Fibroblast of lung (primary cell): ENCODE measurements around the gene GLMN.

Experiments used
- EZH2 ChIP-seq: IDR thresholded peaks from 2 replicates; pipeline ENCODE4 v1.5.1; 2012; ENCODE audit warnings: low read length, control low read depth, mild to moderate bottlenecking; ENCODE audit errors: missing control alignments
- TF ChIP-seq, protein P1 (sequence below), 2 donors: IDR thresholded peaks in 1 of 2; conservative IDR thresholded peaks in 1 of 2; 1 replicate in 1 of 2; 2 replicates in 1 of 2; pipeline ENCODE4 v1.5.1; 2011 to 2012; ENCODE audit warnings: low read length in 2 of 2, control low read depth in 1 of 2, inconsistent platforms in 1 of 2, low read depth in 1 of 2, mild to moderate bottlenecking in 1 of 2

- TF ChIP-seq, protein P1, sequence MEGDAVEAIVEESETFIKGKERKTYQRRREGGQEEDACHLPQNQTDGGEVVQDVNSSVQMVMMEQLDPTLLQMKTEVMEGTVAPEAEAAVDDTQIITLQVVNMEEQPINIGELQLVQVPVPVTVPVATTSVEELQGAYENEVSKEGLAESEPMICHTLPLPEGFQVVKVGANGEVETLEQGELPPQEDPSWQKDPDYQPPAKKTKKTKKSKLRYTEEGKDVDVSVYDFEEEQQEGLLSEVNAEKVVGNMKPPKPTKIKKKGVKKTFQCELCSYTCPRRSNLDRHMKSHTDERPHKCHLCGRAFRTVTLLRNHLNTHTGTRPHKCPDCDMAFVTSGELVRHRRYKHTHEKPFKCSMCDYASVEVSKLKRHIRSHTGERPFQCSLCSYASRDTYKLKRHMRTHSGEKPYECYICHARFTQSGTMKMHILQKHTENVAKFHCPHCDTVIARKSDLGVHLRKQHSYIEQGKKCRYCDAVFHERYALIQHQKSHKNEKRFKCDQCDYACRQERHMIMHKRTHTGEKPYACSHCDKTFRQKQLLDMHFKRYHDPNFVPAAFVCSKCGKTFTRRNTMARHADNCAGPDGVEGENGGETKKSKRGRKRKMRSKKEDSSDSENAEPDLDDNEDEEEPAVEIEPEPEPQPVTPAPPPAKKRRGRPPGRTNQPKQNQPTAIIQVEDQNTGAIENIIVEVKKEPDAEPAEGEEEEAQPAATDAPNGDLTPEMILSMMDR (conservative IDR thresholded peaks at IDR 0.05 in 1 of 2, IDR thresholded peaks at IDR 0.05 in 1 of 2; ENCODE audit: low read depth in 1 of 2, low read length in 2 of 2) = no peak
- no peak for TF ChIP-seq EZH2
These were observed 80.2 kb downstream of the GLMN start for GRCh38 chr1:92218559-92218958.
